Smooth muscle cell (in vitro differentiated cells): ENCODE measurements around the gene HRCT1. TPM values are rescaled to one million over a fixed set of nuclear protein-coding genes. Genes with fewer than 3 reads are reported as not detected.

ENCODE experiments used
- DNase-seq: peaks from one replicate; lab custom pipeline; 2025; ENCODE audit not compliant: unreplicated experiment; lab: John Stamatoyannopoulos, UW
- H2AFZ ChIP-seq: fragments of 200-600 bp; sonication (generic); 2 replicates; pipeline ENCODE4 v1.6.0; 2016; ENCODE audit warnings: antibody characterized with exemption, low read depth, mild to moderate bottlenecking
- H3F3A ChIP-seq: fragments of 200-600 bp; sonication (generic); 2 replicates; pipeline ENCODE4 v1.6.0; 2017; ENCODE audit warnings: antibody characterized with exemption, low read depth
- H3K27ac ChIP-seq: fragments of 200-600 bp; sonication (generic); 2 replicates; pipeline ENCODE4 v1.5.1; 2016; ENCODE audit warnings: low read depth, mild to moderate bottlenecking
- H3K27me3 ChIP-seq: fragments of 200-600 bp; sonication (generic); 2 replicates; pipeline ENCODE4 v1.6.1; 2016; ENCODE audit warnings: low read depth, mild to moderate bottlenecking
- H3K36me3 ChIP-seq: fragments of 200-600 bp; sonication (generic); 2 replicates; pipeline ENCODE4 v1.5.1; 2016; ENCODE audit warnings: low read depth
- H3K4me1 ChIP-seq: fragments of 200-600 bp; sonication (generic); 2 replicates; pipeline ENCODE4 v1.5.1; 2016; ENCODE audit warnings: low read depth
- H3K4me2 ChIP-seq: fragments of 200-600 bp; sonication (generic); 2 replicates; pipeline ENCODE4 v1.6.0; 2016; ENCODE audit warnings: mild to moderate bottlenecking
- H3K4me3 ChIP-seq: fragments of 200-600 bp; sonication (generic); 2 replicates; pipeline ENCODE4 v1.5.1; 2016; ENCODE audit warnings: mild to moderate bottlenecking
- H3K79me2 ChIP-seq: fragments of 200-600 bp; sonication (generic); 2 replicates; pipeline ENCODE4 v1.6.0; 2016; ENCODE audit warnings: low read depth, mild to moderate bottlenecking
- H3K9ac ChIP-seq: fragments of 200-600 bp; sonication (generic); 2 replicates; pipeline ENCODE4 v1.6.0; 2016; ENCODE audit warnings: low read depth
- H3K9me3 ChIP-seq: fragments of 200-600 bp; sonication (generic); replicated peaks from 2 replicates; pipeline ENCODE4 v1.5.1; 2016; ENCODE audit warnings: low read depth
- H4K20me1 ChIP-seq: fragments of 200-600 bp; sonication (generic); 2 replicates; pipeline ENCODE4 v1.6.0; 2016; ENCODE audit warnings: low read depth
- WGBS: methylation state at CpG from one replicate; pipeline ENCODE4 v1.1.7; 2016; ENCODE audit warnings: low lambda C conversion rate; 5-methylcytosine and 5-hydroxymethylcytosine counted together
- polyA plus RNA-seq: library from polyadenylated mRNA; unstranded; fragments of >200 nt; fragmentation: Nextera tagmentation; extraction: Ambion mirVana; gene quantifications from 2 replicates; pipeline ENCODE4 v1.2.1, GENCODE V29; 2016
- total RNA-seq: library from RNA; depleted of rRNA; stranded (reverse); fragments of >200 nt; gene quantifications from 2 replicates; pipeline ENCODE4 v1.2.3, GENCODE V29; 2014
- TF ChIP-seq, protein P1 (sequence below): fragments of 200-600 bp; sonication (generic); IDR thresholded peaks from 2 replicates; pipeline ENCODE4 v1.5.1; 2017; ENCODE audit warnings: borderline replicate concordance, mild to moderate bottlenecking, antibody characterized with exemption; ENCODE audit not compliant: insufficient read depth, poor library complexity, severe bottlenecking

HRCT1 gene
- total and polyA plus RNA-seq, 2 experiments from 2014 or later: 0.45 TPM; not detected in 1

DNA sequence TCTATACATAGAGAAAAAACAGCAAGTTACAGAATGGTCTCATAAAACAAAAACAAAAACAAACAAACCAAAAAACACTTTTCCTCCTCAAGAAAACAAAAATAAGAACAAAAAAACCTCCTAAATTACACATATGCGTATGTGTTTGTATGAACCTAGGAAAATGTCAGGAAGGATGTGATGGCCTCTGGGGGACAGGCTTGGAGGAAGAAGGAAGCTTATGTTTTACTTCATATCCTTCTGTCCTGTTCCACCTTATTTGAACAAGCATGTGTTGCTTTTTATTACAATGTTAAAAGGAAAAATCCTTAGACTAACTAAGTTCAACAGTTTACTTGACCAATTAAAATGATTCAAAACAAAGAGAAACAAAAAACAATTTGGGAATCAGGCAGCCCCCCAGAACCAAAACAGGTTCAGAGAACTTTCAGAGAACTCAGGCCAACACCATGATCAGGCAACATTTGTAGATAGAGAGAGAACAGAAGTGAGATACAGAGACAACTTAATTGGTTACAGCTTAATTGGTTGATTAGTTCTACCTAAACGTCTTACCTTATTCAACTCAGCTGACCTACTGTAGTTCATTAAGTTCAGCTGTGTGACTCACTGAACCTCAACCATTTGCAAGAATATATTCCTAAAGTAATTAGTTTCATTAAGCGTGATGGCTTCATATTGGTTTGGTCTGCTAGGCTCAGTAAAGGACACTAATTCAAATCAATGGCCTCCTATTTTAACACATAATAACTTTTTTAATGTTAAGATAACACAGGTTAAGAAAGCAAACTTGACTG, 13.4 kb downstream of the HRCT1 start:
- H3K79me2 ChIP-seq: no peaks in the 10 kb centered on the region
- peak overlapping the region; percentile 43 for H3K27ac ChIP-seq
- no peak overlapping the region for H3K4me3 ChIP-seq
- DNase-seq: no peak
- no peak overlapping the region for H3K9ac ChIP-seq
- no peaks in the 10 kb centered on the region for H4K20me1 ChIP-seq
- no peaks in the 10 kb centered on the region for H3K36me3 ChIP-seq
- H3K4me1 ChIP-seq: peaks cover 7% of the 10 kb centered on the region
- H3K9me3 ChIP-seq: no peaks in the 10 kb centered on the region
- peak overlapping the region; percentile 20 for H2AFZ ChIP-seq
- no peaks in the 10 kb centered on the region for H3K27me3 ChIP-seq
- TF ChIP-seq, protein P1, sequence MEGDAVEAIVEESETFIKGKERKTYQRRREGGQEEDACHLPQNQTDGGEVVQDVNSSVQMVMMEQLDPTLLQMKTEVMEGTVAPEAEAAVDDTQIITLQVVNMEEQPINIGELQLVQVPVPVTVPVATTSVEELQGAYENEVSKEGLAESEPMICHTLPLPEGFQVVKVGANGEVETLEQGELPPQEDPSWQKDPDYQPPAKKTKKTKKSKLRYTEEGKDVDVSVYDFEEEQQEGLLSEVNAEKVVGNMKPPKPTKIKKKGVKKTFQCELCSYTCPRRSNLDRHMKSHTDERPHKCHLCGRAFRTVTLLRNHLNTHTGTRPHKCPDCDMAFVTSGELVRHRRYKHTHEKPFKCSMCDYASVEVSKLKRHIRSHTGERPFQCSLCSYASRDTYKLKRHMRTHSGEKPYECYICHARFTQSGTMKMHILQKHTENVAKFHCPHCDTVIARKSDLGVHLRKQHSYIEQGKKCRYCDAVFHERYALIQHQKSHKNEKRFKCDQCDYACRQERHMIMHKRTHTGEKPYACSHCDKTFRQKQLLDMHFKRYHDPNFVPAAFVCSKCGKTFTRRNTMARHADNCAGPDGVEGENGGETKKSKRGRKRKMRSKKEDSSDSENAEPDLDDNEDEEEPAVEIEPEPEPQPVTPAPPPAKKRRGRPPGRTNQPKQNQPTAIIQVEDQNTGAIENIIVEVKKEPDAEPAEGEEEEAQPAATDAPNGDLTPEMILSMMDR: no peak
- WGBS: 81% methylated on average over 3 of the region's 3 CpGs
- H3K4me2 ChIP-seq: no peak overlapping the region
- H3F3A ChIP-seq: peaks cover 9% of the 10 kb centered on the region

DNA sequence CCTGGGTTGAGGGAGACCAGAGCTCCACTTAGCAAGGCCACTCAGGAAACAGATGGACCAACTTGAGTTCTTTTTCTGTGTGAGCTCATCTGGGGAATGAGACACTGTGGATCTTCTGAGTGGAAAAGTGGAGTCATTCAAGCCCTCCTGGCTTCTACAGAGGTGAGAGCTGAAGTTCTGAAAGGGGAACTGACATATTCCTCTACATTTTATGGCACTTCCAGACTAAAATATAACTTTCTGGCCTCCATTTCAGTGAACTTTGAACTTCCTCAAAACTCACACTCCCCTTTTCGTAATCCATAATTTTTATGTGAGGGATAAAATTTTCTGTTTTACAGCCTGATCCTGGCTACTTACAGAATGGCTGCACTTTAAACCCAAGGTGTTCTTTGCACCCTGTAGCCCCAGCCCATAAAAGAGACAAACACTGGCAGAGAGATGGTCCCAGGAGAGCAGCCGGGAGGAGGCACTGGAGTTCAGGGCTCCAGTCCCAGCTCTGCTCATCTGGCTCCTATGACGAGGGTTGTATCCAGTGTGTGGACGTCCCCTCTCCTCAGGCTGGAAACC, 14.1 kb downstream of the HRCT1 start:
- Histone ChIP-seq H3K27ac (peak overlapping the region; percentile 43), H3K4me3 (no peak overlapping the region), H3K36me3 (no peaks in the 10 kb centered on the region), H3F3A (peaks cover 16% of the 10 kb centered on the region), H2AFZ (peak overlapping the region; percentile 20), H3K4me2 (no peak overlapping the region), H4K20me1 (no peaks in the 10 kb centered on the region), H3K9ac (no peak overlapping the region), H3K79me2 (no peaks in the 10 kb centered on the region), H3K4me1 (peaks cover 7% of the 10 kb centered on the region), H3K27me3 (no peaks in the 10 kb centered on the region), H3K9me3 (no peaks in the 10 kb centered on the region)
- 94% methylated on average over 4 of the region's 4 CpGs for WGBS
- DNase-seq: no peak
- TF ChIP-seq, protein P1: no peak

DNA sequence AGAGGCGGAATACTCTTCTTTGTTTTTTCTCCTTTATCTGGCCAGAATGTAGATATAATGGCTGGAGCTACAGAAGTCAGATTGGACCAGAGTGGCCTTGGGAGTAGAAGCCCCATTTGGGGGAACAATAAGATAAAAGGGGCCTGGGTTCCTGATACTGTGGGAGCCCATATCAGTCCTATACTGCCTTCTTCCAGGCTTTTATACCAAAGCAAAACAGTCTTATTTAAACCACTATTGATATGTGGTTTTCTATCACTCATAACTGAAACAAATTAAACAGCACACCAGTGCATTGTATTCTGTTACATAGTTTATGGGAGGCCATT, 17.6 kb downstream of the HRCT1 start:
- WGBS: 97% methylated on average over 1 of the region's 1 CpG

More for the DNA sequence above, 17.6 kb downstream of the HRCT1 start:
- Histone ChIP-seq H3K9ac (peak overlapping the region; percentile 57), H4K20me1 (no peaks in the 10 kb centered on the region), H3K4me3 (no peak overlapping the region), H3K27ac (peak overlapping the region; percentile 96), H3K4me2 (peak overlapping the region; percentile 78), H3K9me3 (no peaks in the 10 kb centered on the region), H3K27me3 (no peaks in the 10 kb centered on the region), H3K36me3 (no peaks in the 10 kb centered on the region), H3K79me2 (no peaks in the 10 kb centered on the region), H3K4me1 (peaks cover 7% of the 10 kb centered on the region), H2AFZ (peak overlapping the region; percentile 34), H3F3A (peaks cover 17% of the 10 kb centered on the region)
- no peak for DNase-seq
- TF ChIP-seq, protein P1: no peak
